ENCODE data around the gene TINCR.
"Not testable (repeated sequence)": the region's sequence is repeated elsewhere in the genome, so short reads cannot be mapped to it uniquely, and the experiment has no call there.

The TINCR gene

GRCh38 chr19:5567360-5567969 is at the start of gene TINCR:
Gene TINCR (minus strand): TSS chr19:5567953.
- DNase-seq: no peak

GRCh38 chr19:5617080-5617479 is 49.3 kb upstream of the TINCR start:
- no peak for DNase-seq

GRCh38 chr19:5615756-5616327 is 48.1 kb upstream of the TINCR start:
- no peak for DNase-seq

- DNase-seq: no peak
Observed at GRCh38 chr19:5612891-5613865, 45.4 kb upstream of the TINCR start.

GRCh38 chr19:5609881-5610448 is 42.2 kb upstream of the TINCR start:
- no peak for DNase-seq

- not testable (repeated sequence) for DNase-seq
Observed at GRCh38 chr19:5608766-5609165, 41.0 kb upstream of the TINCR start.

- DNase-seq: no peak
Observed at GRCh38 chr19:5608291-5608690, 40.5 kb upstream of the TINCR start.

- DNase-seq: no peak
Observed at GRCh38 chr19:5607318-5608275, 39.8 kb upstream of the TINCR start.

GRCh38 chr19:5605362-5605761 is 37.6 kb upstream of the TINCR start:
- DNase-seq: no peak

GRCh38 chr19:5603626-5604025 is 35.9 kb upstream of the TINCR start:
- no peak for DNase-seq

GRCh38 chr19:5600797-5601196 is 33.0 kb upstream of the TINCR start:
- DNase-seq: no peak

GRCh38 chr19:5595745-5596144 is 28.0 kb upstream of the TINCR start:
- DNase-seq: no peak

- DNase-seq: no peak
Observed at GRCh38 chr19:5595129-5595528, 27.4 kb upstream of the TINCR start.

- DNase-seq: no peak
Observed at GRCh38 chr19:5594521-5594950, 26.8 kb upstream of the TINCR start.

GRCh38 chr19:5593343-5594255 is 25.8 kb upstream of the TINCR start:
- no peak for DNase-seq

GRCh38 chr19:5592531-5593342 is 25.0 kb upstream of the TINCR start:
- DNase-seq: no peak

GRCh38 chr19:5591476-5591875 is 23.7 kb upstream of the TINCR start:
- no peak for DNase-seq

GRCh38 chr19:5590865-5591154 is 23.1 kb upstream of the TINCR start:
- no peak for DNase-seq

GRCh38 chr19:5590151-5590864 is 22.6 kb upstream of the TINCR start:
- no peak for DNase-seq

All from amniotic stem cell (primary cell).